ENCODE results near the gene LINGO3. TPM values are rescaled to one million over a fixed set of nuclear protein-coding genes. Genes with fewer than 3 reads are reported as not detected.

Gene LINGO3
- total RNA-seq, 1 experiment from 2014 or later, result not detected

GRCh38 chr19:2329149-2329478, 21.2 kb upstream of the LINGO3 start:
- Mint-ChIP-seq H3K4me1 (ENCODE audit: low read depth, unreplicated experiment) (peaks cover 19% of the 10 kb centered on the region), H3K27me3 (ENCODE audit: unreplicated experiment) (no peaks in the 10 kb centered on the region), H3K9me3 (ENCODE audit: low read depth, unreplicated experiment) (no peaks in the 10 kb centered on the region), H3K27ac (ENCODE audit: unreplicated experiment) (peak overlapping the region; percentile 57), H3K4me3 (ENCODE audit: low read depth, unreplicated experiment) (peak overlapping the region; percentile 83), H3K36me3 (ENCODE audit: insufficient read depth, unreplicated experiment) (peaks cover 47% of the 10 kb centered on the region)
- TF ChIP-seq CTCF (IDR thresholded peaks at IDR 0.05; ENCODE audit: unreplicated experiment), result no peak
- CTCF ChIA-PET, result no interaction called here
- TSS peak; percentile 66 for BruUV-seq (replicated peaks)
- DNase-seq, result no peak
- intact Hi-C loops (cut with micrococcal nuclease; ENCODE audit: unreplicated experiment), result no loop called here

- intact Hi-C loops (cut with micrococcal nuclease; ENCODE audit: unreplicated experiment), result no loop called here
- Mint-ChIP-seq H3K9me3 (ENCODE audit: low read depth, unreplicated experiment) (no peaks in the 10 kb centered on the region), H3K4me1 (ENCODE audit: low read depth, unreplicated experiment) (peaks cover 19% of the 10 kb centered on the region), H3K4me3 (ENCODE audit: low read depth, unreplicated experiment) (peak within 1 kb of the TSS; percentile 83), H3K36me3 (ENCODE audit: insufficient read depth, unreplicated experiment) (peaks cover 52% of the 10 kb centered on the region), H3K27ac (ENCODE audit: unreplicated experiment) (peak within 1 kb of the TSS; percentile 61), H3K27me3 (ENCODE audit: unreplicated experiment) (no peaks in the 10 kb centered on the region)
- no peak for TF ChIP-seq CTCF (IDR thresholded peaks at IDR 0.05; ENCODE audit: unreplicated experiment)
- peak; percentile 86 for DNase-seq
- no TSS peak for BruUV-seq (replicated peaks)
- CTCF ChIA-PET, result no interaction called here
These were observed 20.6 kb upstream of the LINGO3 start, which contains the start of the genes LSM7 and SPPL2B for GRCh38 chr19:2328401-2329148. Gene LSM7, minus strand, starts transcription at chr19:2328586. Its CDS starts 20 bp downstream, at chr19:2328566. Gene SPPL2B, plus strand, starts transcription at chr19:2328684. Its CDS starts 26 bp downstream, at chr19:2328710.

GRCh38 chr19:2327773-2328400, 19.9 kb upstream of the LINGO3 start:
- intact Hi-C loops (cut with micrococcal nuclease; ENCODE audit: unreplicated experiment), result no loop called here

More at GRCh38 chr19:2327773-2328400, 19.9 kb upstream of the LINGO3 start:
- TF ChIP-seq CTCF (IDR thresholded peaks at IDR 0.05; ENCODE audit: unreplicated experiment), result no peak
- Mint-ChIP-seq H3K4me3 (ENCODE audit: low read depth, unreplicated experiment) (peak overlapping the region; percentile 83), H3K4me1 (ENCODE audit: low read depth, unreplicated experiment) (peaks cover 19% of the 10 kb centered on the region), H3K36me3 (ENCODE audit: insufficient read depth, unreplicated experiment) (peaks cover 56% of the 10 kb centered on the region), H3K27me3 (ENCODE audit: unreplicated experiment) (no peaks in the 10 kb centered on the region), H3K9me3 (ENCODE audit: low read depth, unreplicated experiment) (no peaks in the 10 kb centered on the region), H3K27ac (ENCODE audit: unreplicated experiment) (peak overlapping the region; percentile 61)
- TSS peak; percentile 84 for BruUV-seq (replicated peaks)
- CTCF ChIA-PET, result no interaction called here
- peak; percentile 41 for DNase-seq

Measured in Calu3 (cell line).